ENCODE data around the gene TNFRSF8.

The TNFRSF8 gene

GRCh38 chr1:12059722-12060464, 3.2 kb upstream of the TNFRSF8 start:
- Histone ChIP-seq H3K4me2 (ENCODE audit: low read length) (no peak overlapping the region), H3K27ac (ENCODE audit: low read depth, low read length, poor library complexity, severe bottlenecking) (no peak overlapping the region)
- TF ChIP-seq EZH2 (IDR thresholded peaks at IDR 0.05; ENCODE audit: borderline replicate concordance, low read length) (no peak), CTCF (IDR thresholded peaks at IDR 0.05; ENCODE audit: low read length) (no peak)

GRCh38 chr1:12060500-12060899, 2.6 kb upstream of the TNFRSF8 start:
- Histone ChIP-seq H3K9ac (ENCODE audit: low read length) (no peak overlapping the region), H3K27me3 (ENCODE audit: insufficient read depth, low read length) (no peaks in the 10 kb centered on the region; the same call in 1 of the 2 replicates), H4K20me1 (ENCODE audit: insufficient read depth, low read length) (no peaks in the 10 kb centered on the region), H3F3A (ENCODE audit: insufficient read depth, low read length) (no peaks in the 10 kb centered on the region), H3K4me1 (ENCODE audit: insufficient read depth, low read length, severe bottlenecking) (no peaks in the 10 kb centered on the region), H3K9me2 (ENCODE audit: low read depth, low read length) (no peaks in the 10 kb centered on the region), H3K9me3 (ENCODE audit: low read length) (no peaks in the 10 kb centered on the region), H3K36me3 (ENCODE audit: insufficient read depth, low read length) (no peaks in the 10 kb centered on the region), H3K79me2 (ENCODE audit: insufficient read depth, low read length) (no peaks in the 10 kb centered on the region), H3K4me3 (ENCODE audit: low read depth, low read length, poor library complexity, severe bottlenecking) (no peak overlapping the region), H3K4me2 (ENCODE audit: low read length) (no peak overlapping the region), H3K27ac (ENCODE audit: low read depth, low read length, poor library complexity, severe bottlenecking) (no peak overlapping the region), H2AFZ (ENCODE audit: low read length) (no peak overlapping the region)
- TF ChIP-seq EZH2 (IDR thresholded peaks at IDR 0.05; ENCODE audit: borderline replicate concordance, low read length) (no peak), CTCF (IDR thresholded peaks at IDR 0.05; ENCODE audit: low read length) (no peak)

More at GRCh38 chr1:12059722-12060464, 3.2 kb upstream of the TNFRSF8 start:
- Histone ChIP-seq H3K9me3 (ENCODE audit: low read length) (no peaks in the 10 kb centered on the region), H2AFZ (ENCODE audit: low read length) (no peak overlapping the region), H3K4me3 (ENCODE audit: low read depth, low read length, poor library complexity, severe bottlenecking) (no peak overlapping the region), H3K36me3 (ENCODE audit: insufficient read depth, low read length) (no peaks in the 10 kb centered on the region), H3F3A (ENCODE audit: insufficient read depth, low read length) (no peaks in the 10 kb centered on the region), H3K79me2 (ENCODE audit: insufficient read depth, low read length) (no peaks in the 10 kb centered on the region), H3K27me3 (ENCODE audit: insufficient read depth, low read length) (no peaks in the 10 kb centered on the region; the same call in 1 of the 2 replicates), H3K4me1 (ENCODE audit: insufficient read depth, low read length, severe bottlenecking) (no peaks in the 10 kb centered on the region), H4K20me1 (ENCODE audit: insufficient read depth, low read length) (no peaks in the 10 kb centered on the region), H3K9me2 (ENCODE audit: low read depth, low read length) (no peaks in the 10 kb centered on the region), H3K9ac (ENCODE audit: low read length) (no peak overlapping the region)

GRCh38 chr1:12064073-12064969, 1.2 kb downstream of the TNFRSF8 start:
- Histone ChIP-seq H3K9ac (ENCODE audit: low read length) (no peak overlapping the region), H3K4me2 (ENCODE audit: low read length) (no peak overlapping the region), H3K4me1 (ENCODE audit: insufficient read depth, low read length, severe bottlenecking) (no peaks in the 10 kb centered on the region), H3K9me2 (ENCODE audit: low read depth, low read length) (no peaks in the 10 kb centered on the region), H4K20me1 (ENCODE audit: insufficient read depth, low read length) (no peaks in the 10 kb centered on the region), H3K4me3 (ENCODE audit: low read depth, low read length, poor library complexity, severe bottlenecking) (no peak overlapping the region), H3K79me2 (ENCODE audit: insufficient read depth, low read length) (no peaks in the 10 kb centered on the region), H3K27me3 (ENCODE audit: insufficient read depth, low read length) (peaks cover 5% of the 10 kb centered on the region; the same call in 1 of the 2 replicates), H2AFZ (ENCODE audit: low read length) (no peak overlapping the region), H3K36me3 (ENCODE audit: insufficient read depth, low read length) (no peaks in the 10 kb centered on the region), H3K9me3 (ENCODE audit: low read length) (no peaks in the 10 kb centered on the region), H3K27ac (ENCODE audit: low read depth, low read length, poor library complexity, severe bottlenecking) (no peak overlapping the region), H3F3A (ENCODE audit: insufficient read depth, low read length) (no peaks in the 10 kb centered on the region)
- no peak for TF ChIP-seq EZH2 (IDR thresholded peaks at IDR 0.05; ENCODE audit: borderline replicate concordance, low read length)
- TF ChIP-seq CTCF (IDR thresholded peaks at IDR 0.05; ENCODE audit: low read length), result no peak
